ENCODE data around the gene PDE4D.

The PDE4D gene

DNA sequence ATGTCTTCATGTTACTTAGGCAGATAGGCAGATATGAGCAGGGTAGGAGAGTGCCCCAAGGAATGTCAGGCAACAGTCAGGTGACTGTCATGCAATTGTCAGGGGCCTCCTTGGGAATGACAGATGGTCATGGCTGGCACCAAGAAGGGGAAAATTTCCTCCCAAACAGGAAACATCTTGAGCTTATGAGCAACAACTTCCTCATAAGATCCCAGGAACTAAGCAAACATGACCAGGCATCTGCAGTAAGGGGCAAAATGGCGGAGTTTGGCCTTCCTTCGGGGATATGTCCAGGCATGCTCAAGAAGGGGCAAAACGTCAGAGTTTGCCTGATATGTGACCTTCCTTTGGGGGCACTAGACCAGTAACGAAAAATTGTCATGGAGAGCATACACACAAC, 591.8 kb downstream of the PDE4D start:
- no peaks in the 10 kb centered on the region for H3K27me3 ChIP-seq (ENCODE audit: insufficient read depth, poor library complexity, severe bottlenecking)
- TF ChIP-seq GABPA (IDR thresholded peaks at IDR 0.05; ENCODE audit: low read depth) (no peak), POLR2AphosphoS5 (IDR thresholded peaks at IDR 0.05; ENCODE audit: low read depth) (no peak), SPI1 (IDR thresholded peaks at IDR 0.05; ENCODE audit: borderline replicate concordance, low read depth) (no peak), REST (IDR thresholded peaks at IDR 0.05; ENCODE audit: insufficient replicate concordance, low read depth) (no peak)
- TF ChIP-seq, protein P1, sequence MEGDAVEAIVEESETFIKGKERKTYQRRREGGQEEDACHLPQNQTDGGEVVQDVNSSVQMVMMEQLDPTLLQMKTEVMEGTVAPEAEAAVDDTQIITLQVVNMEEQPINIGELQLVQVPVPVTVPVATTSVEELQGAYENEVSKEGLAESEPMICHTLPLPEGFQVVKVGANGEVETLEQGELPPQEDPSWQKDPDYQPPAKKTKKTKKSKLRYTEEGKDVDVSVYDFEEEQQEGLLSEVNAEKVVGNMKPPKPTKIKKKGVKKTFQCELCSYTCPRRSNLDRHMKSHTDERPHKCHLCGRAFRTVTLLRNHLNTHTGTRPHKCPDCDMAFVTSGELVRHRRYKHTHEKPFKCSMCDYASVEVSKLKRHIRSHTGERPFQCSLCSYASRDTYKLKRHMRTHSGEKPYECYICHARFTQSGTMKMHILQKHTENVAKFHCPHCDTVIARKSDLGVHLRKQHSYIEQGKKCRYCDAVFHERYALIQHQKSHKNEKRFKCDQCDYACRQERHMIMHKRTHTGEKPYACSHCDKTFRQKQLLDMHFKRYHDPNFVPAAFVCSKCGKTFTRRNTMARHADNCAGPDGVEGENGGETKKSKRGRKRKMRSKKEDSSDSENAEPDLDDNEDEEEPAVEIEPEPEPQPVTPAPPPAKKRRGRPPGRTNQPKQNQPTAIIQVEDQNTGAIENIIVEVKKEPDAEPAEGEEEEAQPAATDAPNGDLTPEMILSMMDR (IDR thresholded peaks at IDR 0.05; ENCODE audit: insufficient read depth, low read length) = no peak
- H3K4me3 ChIP-seq (replicated peaks; ENCODE audit: insufficient read depth, low read length) = no peak overlapping the region
- no peak overlapping the region for H3K27ac ChIP-seq (replicated peaks)
- DNase-seq (ENCODE audit: low read depth in 1 of 2, low spot score in 1 of 2) = no peak

DNA sequence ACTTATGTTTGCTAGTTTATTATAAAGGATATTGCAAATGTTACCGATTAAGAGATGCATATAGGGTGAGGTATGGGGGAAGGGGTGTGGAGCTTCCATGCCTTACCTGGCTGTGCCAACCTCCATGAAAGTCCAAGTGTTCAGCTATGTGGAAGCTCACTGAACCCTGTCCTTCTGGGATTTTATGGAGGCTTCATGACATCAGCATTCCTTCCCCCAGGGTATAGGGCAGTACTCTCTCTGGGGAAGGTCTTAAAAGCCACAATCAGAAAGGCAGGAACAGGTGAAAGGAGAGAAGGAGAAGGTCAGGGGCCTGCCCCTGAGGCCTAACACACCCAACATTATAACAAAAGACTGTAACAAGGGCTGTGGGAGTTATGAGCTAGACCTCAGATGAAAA, 592.6 kb downstream of the PDE4D start:
- Histone ChIP-seq H3K27me3 (ENCODE audit: insufficient read depth, poor library complexity, severe bottlenecking) (no peaks in the 10 kb centered on the region), H3K27ac (replicated peaks) (no peak overlapping the region), H3K4me3 (replicated peaks; ENCODE audit: insufficient read depth, low read length) (no peak overlapping the region)
- TF ChIP-seq POLR2AphosphoS5 (IDR thresholded peaks at IDR 0.05; ENCODE audit: low read depth) = no peak
- no peak for TF ChIP-seq SPI1 (IDR thresholded peaks at IDR 0.05; ENCODE audit: borderline replicate concordance, low read depth)
- no peak for TF ChIP-seq REST (IDR thresholded peaks at IDR 0.05; ENCODE audit: insufficient replicate concordance, low read depth)
- TF ChIP-seq GABPA (IDR thresholded peaks at IDR 0.05; ENCODE audit: low read depth) = no peak
- TF ChIP-seq, protein P1 (IDR thresholded peaks at IDR 0.05; ENCODE audit: insufficient read depth, low read length) = no peak
- no peak for DNase-seq (ENCODE audit: low read depth in 1 of 2, low spot score in 1 of 2)

DNA sequence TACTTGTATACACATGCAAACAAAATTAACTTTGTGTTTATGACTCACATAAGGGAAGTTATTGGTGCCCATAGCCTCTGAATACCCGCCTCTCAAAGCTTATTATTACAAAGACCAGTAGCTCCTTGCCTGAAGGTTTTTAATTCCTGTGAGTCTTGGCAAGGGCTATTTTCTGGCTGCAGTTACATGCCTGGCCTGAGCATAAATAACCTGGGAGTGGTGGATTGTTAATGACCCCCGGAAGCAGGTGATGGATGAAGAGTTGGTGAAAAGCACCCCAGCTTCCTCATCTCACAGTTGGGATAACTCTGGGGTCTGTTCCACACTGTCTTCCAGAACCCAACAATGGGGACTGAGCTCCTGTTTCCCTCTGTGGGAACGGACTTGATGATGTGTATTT, 594.5 kb downstream of the PDE4D start:
- H3K27me3 ChIP-seq (ENCODE audit: insufficient read depth, poor library complexity, severe bottlenecking) = no peaks in the 10 kb centered on the region
- DNase-seq (ENCODE audit: low read depth in 1 of 2, low spot score in 1 of 2) = no peak
- TF ChIP-seq SPI1 (IDR thresholded peaks at IDR 0.05; ENCODE audit: borderline replicate concordance, low read depth) (no peak), REST (IDR thresholded peaks at IDR 0.05; ENCODE audit: insufficient replicate concordance, low read depth) (no peak), POLR2AphosphoS5 (IDR thresholded peaks at IDR 0.05; ENCODE audit: low read depth) (no peak), GABPA (IDR thresholded peaks at IDR 0.05; ENCODE audit: low read depth) (no peak)
- TF ChIP-seq, protein P1 (IDR thresholded peaks at IDR 0.05; ENCODE audit: insufficient read depth, low read length) = no peak
- H3K4me3 ChIP-seq (replicated peaks; ENCODE audit: insufficient read depth, low read length) = no peak overlapping the region
- no peak overlapping the region for H3K27ac ChIP-seq (replicated peaks)
